ENCODE measurements around the gene LGALS3.

The LGALS3 gene

GRCh38 chr14:55130196-55130550, 1.1 kb downstream of the LGALS3 start:
- DNase-seq (ENCODE audit: low read depth, low spot score): no peak

- DNase-seq (ENCODE audit: low read depth, low spot score): no peak
These were observed 2.5 kb downstream of the LGALS3 start for GRCh38 chr14:55131370-55132137.

GRCh38 chr14:55133416-55133815, 4.4 kb downstream of the LGALS3 start:
- no peak for DNase-seq (ENCODE audit: low read depth, low spot score)

- DNase-seq (ENCODE audit: low read depth, low spot score): no peak
These were observed 7.2 kb downstream of the LGALS3 start for GRCh38 chr14:55136241-55136640.

GRCh38 chr14:55136885-55137786, 8.1 kb downstream of the LGALS3 start:
- DNase-seq (ENCODE audit: low read depth, low spot score): no peak

- peak; percentile 34 for DNase-seq (ENCODE audit: low read depth, low spot score)
These were observed 9.0 kb downstream of the LGALS3 start for GRCh38 chr14:55138091-55138490.

GRCh38 chr14:55139141-55139540, 10.1 kb downstream of the LGALS3 start:
- DNase-seq (ENCODE audit: low read depth, low spot score): no peak

GRCh38 chr14:55139696-55140509, 10.9 kb downstream of the LGALS3 start:
- DNase-seq (ENCODE audit: low read depth, low spot score): no peak

GRCh38 chr14:55141825-55142224, 12.8 kb downstream of the LGALS3 start:
- no peak for DNase-seq (ENCODE audit: low read depth, low spot score)

GRCh38 chr14:55142466-55142865, 13.4 kb downstream of the LGALS3 start:
- DNase-seq (ENCODE audit: low read depth, low spot score): no peak

GRCh38 chr14:55146425-55146824, 17.4 kb downstream of the LGALS3 start:
- DNase-seq (ENCODE audit: low read depth, low spot score): no peak

GRCh38 chr14:55151601-55152000, 22.5 kb downstream of the LGALS3 start:
- no peak for DNase-seq (ENCODE audit: low read depth, low spot score)

GRCh38 chr14:55152052-55152753, 23.2 kb downstream of the LGALS3 start:
- no peak for DNase-seq (ENCODE audit: low read depth, low spot score)

GRCh38 chr14:55153951-55154350, 24.9 kb downstream of the LGALS3 start:
- DNase-seq (ENCODE audit: low read depth, low spot score): no peak

- no peak for DNase-seq (ENCODE audit: low read depth, low spot score)
These were observed 28.0 kb downstream of the LGALS3 start for GRCh38 chr14:55157080-55157479.

- no peak for DNase-seq (ENCODE audit: low read depth, low spot score)
These were observed 29.4 kb downstream of the LGALS3 start for GRCh38 chr14:55158412-55158811.

- no peak for DNase-seq (ENCODE audit: low read depth, low spot score)
These were observed 31.9 kb downstream of the LGALS3 start for GRCh38 chr14:55160989-55161388.

GRCh38 chr14:55170526-55170925, 41.5 kb downstream of the LGALS3 start:
- no peak for DNase-seq (ENCODE audit: low read depth, low spot score)

GRCh38 chr14:55180006-55180405, 51.0 kb downstream of the LGALS3 start:
- DNase-seq (ENCODE audit: low read depth, low spot score): no peak

GRCh38 chr14:55180434-55180833, 51.4 kb downstream of the LGALS3 start:
- DNase-seq (ENCODE audit: low read depth, low spot score): no peak

- no peak for DNase-seq (ENCODE audit: low read depth, low spot score)
These were observed 59.7 kb downstream of the LGALS3 start for GRCh38 chr14:55188686-55189295.
